ENCODE measurements around the gene DSE.

GRCh38 chr6:116338943-116339342 is 31.8 kb upstream of the DSE start:
- TF ChIP-seq NFIC (IDR thresholded peaks at IDR 0.05) (no peak), MAX (IDR thresholded peaks at IDR 0.05) (no peak), REST (IDR thresholded peaks at IDR 0.05; ENCODE audit: low read depth) (no peak), EP300 (IDR thresholded peaks at IDR 0.05; ENCODE audit: borderline replicate concordance) (no peak), CREB1 (IDR thresholded peaks at IDR 0.05; ENCODE audit: low read depth) (no peak), TAF1 (IDR thresholded peaks at IDR 0.05; ENCODE audit: low read depth) (no peak), TEAD4 (IDR thresholded peaks at IDR 0.05) (no peak), CEBPB (IDR thresholded peaks at IDR 0.05) (no peak), YY1 (IDR thresholded peaks at IDR 0.05; ENCODE audit: low read depth) (no peak), RAD21 (IDR thresholded peaks at IDR 0.05; ENCODE audit: low read depth) (no peak), EGR1 (IDR thresholded peaks at IDR 0.05) (no peak)
- TF ChIP-seq, protein P1, sequence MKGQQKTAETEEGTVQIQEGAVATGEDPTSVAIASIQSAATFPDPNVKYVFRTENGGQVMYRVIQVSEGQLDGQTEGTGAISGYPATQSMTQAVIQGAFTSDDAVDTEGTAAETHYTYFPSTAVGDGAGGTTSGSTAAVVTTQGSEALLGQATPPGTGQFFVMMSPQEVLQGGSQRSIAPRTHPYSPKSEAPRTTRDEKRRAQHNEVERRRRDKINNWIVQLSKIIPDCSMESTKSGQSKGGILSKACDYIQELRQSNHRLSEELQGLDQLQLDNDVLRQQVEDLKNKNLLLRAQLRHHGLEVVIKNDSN (IDR thresholded peaks at IDR 0.05) = no peak
